NOMO-1 treated with DMSO at 0.1 percent for 48 hours (cell line): ENCODE results near the gene ANKS1B.
"Not testable (repeated sequence)": the region's sequence is repeated elsewhere in the genome, so short reads cannot be mapped to it uniquely, and the experiment has no call there.

ENCODE experiments used
- DNase-seq: peaks from one replicate; lab custom pipeline; 2025; ENCODE audit not compliant: unreplicated experiment; lab: John Stamatoyannopoulos, UW

ANKS1B gene

DNA sequence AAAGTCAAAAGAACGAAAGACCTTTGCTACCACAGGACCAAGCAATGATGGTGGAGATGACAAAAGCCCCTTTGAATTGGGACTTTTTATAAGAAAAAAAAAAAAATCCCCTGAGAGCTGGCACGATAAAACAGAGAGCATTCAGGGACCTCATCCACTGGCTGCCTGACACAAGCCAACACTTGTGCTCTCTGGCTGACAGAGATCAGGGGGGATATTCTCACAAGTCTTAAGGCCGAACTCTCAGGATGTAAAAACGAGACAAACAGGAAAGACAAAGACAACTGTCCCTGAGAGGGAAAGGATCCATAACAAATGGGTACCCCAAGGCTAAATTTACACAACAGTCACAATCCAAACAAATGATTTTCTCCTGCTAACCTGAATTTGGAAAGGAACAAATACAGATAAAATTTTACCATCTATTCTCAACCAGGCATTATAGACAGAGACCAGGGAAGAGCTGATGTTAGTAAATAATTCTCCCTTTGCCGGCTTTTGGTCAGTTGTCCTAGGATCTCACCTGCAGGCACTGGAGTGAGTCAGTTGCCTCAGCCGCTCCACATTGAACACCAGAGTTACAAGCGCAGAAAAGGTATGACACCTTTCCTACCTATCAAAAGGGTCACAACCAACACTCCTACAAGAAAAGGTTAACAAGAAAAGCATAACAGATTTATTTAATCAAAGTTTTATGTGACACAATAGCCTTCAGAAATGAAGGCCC is 375.1 kb downstream of the ANKS1B start:
- DNase-seq: no peak

GRCh38 chr12:99600388-99600787 is 384.3 kb downstream of the ANKS1B start:
- no peak for DNase-seq

DNA sequence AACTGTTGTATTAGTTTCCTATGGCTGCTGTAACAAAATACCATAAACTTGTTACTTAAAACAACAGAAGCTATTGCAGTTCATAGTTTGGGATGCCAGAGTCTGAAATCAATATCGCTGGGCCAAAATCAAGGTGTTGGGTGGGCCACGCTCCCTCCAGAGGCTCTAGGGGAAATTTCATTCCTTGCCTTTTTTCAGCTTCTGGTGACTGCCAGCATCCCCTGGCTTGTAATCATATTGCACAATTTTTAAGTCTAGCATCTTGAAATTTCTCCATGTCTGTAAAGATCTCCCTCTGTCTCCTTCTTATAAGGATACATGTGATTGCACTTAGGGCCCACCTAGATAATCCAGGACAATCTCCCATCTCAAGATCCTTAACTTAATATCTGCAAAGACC is 386.0 kb downstream of the ANKS1B start:
- no peak for DNase-seq

DNA sequence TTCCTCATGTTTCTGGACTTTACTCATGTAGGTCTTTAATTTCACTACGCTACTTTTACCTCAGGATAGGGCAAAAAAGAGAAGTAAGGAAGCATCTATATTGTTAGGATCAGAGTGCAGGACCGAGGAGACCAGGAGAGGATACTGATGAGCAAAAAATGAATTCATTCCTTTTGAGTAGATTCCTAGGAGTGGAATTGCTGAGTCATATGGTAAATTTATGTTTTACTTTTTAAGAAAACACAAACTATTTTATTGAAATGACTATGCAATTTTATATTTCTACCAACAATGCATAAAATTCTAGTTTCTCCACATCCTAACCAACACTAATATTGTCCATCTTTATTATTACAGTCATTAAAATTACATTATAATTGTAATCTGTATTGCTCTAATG is 388.0 kb downstream of the ANKS1B start:
- no peak for DNase-seq

DNA sequence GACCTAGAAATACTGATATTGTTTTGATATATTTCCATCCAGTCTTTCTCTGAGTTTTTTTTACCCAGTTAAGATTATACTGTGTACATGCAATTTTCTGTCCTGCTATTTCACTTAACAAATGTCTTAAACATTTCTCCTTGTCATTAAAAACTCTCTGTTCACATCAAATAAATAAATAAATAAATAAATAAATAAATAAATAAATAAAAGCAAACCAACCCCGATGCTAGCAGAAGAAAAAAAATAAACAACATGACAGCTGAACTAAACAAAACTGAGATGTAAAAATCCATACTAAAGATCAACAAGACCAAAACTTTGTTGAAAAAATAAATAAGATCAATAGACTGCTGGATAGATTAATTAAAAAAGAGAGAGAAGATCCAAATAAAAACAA is 407.6 kb downstream of the ANKS1B start:
- DNase-seq: not testable (repeated sequence)

GRCh38 chr12:99573980-99574379 is 410.8 kb downstream of the ANKS1B start:
- DNase-seq: no peak

DNA sequence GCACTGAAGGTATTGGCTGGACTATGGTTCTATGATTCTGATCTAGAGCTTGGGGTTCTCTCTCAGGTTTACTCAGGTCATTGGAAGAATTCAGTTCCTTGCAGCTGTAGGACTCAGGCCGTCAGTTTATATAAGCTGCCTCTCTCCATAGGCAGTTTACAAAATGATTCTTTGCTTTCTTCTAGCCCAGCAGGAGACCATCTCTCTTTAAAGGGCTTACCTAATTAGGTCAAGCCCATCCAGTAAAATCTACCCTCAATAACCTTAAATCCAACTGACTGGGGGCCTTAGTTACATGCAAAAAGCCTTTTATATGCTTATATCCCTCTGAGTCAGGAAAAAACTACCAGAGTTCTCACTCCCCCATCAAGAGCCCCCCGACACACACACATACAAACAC is 417.7 kb downstream of the ANKS1B start:
- no peak for DNase-seq

GRCh38 chr12:99558109-99558508 is 426.6 kb downstream of the ANKS1B start:
- no peak for DNase-seq

- no peak for DNase-seq
Observed at GRCh38 chr12:99553461-99553860, 431.3 kb downstream of the ANKS1B start.

DNA sequence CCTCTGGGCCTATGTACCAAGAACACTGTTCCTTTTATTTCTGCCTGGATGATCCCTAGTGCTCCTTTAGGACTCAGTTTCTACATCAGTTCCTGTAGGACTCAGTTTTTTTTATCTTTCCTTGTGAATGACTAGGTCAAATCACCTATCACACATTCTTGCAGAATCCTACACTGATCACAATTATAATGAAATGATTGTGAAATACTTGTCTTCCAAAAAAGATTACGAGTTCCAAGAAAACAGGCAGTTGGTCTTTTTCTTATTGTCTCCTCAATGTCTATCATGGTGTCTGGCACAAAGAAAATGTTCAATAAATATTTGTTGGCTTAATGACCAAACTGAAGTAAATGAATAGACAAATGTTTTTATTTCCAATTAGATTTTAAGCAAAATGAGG is 432.7 kb downstream of the ANKS1B start:
- DNase-seq: no peak

DNA sequence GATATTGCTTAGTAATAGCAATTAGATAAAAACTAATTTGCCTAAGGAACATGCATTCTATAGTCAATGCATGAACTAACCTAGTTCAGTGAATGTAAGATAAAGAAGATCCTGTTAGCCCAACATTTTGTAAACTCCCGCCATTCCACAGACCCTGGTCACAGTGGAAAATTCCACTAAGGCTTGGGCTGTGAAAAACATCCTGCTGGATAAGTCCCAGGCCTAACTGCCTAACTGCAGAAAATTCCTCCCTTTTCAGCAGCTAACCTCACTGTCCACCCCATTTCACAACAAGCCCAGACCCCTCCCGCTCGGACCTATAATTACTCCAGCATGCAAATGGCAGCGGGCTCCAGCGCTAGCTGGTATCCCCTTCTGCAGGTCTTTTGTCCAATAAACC is 435.1 kb downstream of the ANKS1B start:
- DNase-seq: no peak

DNA sequence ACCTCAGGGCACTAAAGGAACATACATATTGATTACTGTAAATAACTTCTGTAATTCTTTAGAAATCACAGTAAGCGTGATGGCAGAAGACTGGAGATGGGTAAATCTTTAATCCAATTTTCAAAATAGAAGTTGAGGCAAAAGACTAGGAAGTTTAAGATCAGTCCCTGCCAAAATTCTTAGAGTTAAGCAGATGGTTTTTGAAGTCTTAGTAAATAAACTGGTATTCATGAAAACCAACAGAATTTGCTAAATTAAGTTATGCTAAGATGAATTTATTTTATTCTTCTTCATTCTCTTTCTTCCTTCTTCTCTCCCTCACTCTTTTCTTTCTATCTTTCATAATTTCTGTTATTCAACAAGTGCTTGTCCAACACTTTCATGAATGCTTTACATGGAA is 435.5 kb downstream of the ANKS1B start:
- no peak for DNase-seq

DNA sequence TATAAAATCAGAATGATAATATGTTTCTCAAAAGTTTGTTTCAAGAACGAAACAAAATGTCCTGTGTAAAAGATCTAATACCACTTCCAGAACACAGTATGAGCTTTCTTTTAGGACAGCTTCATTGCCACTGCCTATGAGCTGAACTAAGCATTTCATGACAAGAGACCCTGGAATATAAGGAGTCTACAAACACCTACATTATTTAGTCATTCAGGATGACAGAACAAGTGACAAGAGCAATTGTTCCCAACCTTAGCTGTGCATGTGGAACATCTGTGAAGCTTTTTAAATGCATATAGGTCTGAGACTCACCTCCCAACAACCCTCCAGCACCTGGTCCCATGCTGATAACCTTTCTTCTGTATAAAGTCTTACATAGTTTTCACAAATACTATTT is 440.3 kb downstream of the ANKS1B start:
- DNase-seq: no peak

GRCh38 chr12:99529966-99530365 is 454.8 kb downstream of the ANKS1B start:
- DNase-seq: no peak

DNA sequence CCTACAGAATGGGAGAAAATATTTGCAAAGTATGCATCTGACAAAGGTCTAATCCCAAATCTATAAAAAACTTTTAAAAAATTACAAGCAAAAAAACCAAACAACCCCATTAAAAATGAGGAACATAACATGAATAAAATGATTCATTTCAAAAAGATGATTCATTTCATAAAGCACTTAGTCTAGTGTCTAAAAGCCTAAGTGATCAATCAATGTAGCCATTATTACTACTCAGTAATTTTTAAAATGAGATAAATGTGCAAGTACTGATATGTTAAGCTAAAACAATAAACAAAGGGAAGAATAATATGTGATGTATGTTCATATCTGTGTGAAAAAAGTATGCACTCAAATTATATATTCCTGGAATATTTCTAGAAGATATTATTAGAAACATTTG is 456.3 kb downstream of the ANKS1B start:
- no peak for DNase-seq

GRCh38 chr12:99523853-99524252 is 460.9 kb downstream of the ANKS1B start:
- DNase-seq: no peak

DNA sequence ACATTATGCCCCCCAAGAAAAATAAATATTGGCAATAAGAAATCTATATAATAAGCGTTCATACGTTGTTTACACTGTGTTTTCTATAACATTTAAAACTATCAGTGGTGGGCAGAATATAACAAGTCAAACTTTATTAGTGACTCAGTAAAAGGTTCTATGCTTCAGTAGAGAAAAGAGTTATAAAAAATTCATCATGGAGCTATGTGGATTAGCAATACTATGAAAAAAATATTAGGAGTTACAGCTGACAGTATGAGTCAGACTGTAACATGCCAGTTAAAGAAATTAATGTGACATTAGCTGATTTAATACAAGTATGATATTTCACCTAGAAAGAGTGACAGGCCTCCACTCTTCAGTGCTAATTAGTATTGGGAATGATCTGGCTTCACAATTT is 462.3 kb downstream of the ANKS1B start:
- no peak for DNase-seq

GRCh38 chr12:99521664-99522063 is 463.1 kb downstream of the ANKS1B start:
- no peak for DNase-seq

GRCh38 chr12:99513066-99513465 is 471.7 kb downstream of the ANKS1B start:
- DNase-seq: no peak

GRCh38 chr12:99505805-99506204 is 478.9 kb downstream of the ANKS1B start:
- no peak for DNase-seq

DNA sequence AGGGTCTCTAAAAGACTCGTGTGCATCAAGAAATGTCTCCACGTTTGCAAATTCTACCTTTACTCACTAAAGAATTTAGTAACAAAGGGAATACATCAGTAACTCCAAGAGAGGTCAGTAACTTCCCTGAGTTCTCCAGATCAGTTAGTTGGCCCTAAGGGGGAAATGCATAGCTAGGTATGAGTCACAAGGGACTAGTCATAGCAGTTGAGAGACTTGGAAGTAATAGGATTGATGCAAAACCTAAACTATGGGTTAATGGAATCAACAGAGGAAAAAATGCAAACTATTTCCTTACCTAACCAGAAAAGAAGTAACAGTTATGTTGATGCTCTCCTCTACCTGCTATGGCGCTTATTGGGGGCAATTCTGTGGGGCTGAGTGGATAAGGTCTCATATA is 486.0 kb downstream of the ANKS1B start:
- DNase-seq: no peak

GRCh38 chr12:99495799-99496198 is 488.9 kb downstream of the ANKS1B start:
- no peak for DNase-seq

DNA sequence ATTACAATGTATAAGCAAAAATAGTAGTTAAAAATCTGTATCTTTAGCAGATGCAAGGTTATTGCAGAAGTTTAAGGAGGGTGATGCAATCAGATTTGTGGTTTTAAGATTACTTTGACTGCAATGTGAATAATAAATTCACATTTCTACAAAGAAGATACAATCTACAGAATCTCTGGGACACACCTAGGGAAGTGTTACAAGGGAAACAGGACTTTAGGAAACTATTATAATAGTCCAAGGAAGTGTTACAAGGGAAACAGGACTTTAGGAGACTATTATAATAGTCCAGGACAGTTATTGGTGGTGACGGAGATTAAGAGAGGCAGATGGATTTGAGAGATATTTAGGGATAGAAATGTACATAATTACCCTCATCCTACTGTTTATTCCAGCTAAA is 491.5 kb downstream of the ANKS1B start:
- DNase-seq: no peak
